ENCODE data around the gene AKAP9. TPM values are rescaled to one million over a fixed set of nuclear protein-coding genes. Genes with fewer than 3 reads are reported as not detected.
A peak's percentile ranks its signal among the peaks of the same experiment; 100 is the strongest.
"Not testable (repeated sequence)": the region's sequence is repeated elsewhere in the genome, so short reads cannot be mapped to it uniquely, and the experiment has no call there.

The AKAP9 gene
- total RNA-seq, result 10 to 100 TPM; 30.9 to 63.7 (median 40.5) TPM
- long read RNA-seq, partial matches to known transcripts, result 19 of 24 reads
- long read RNA-seq, other reads (novel, unspliced or antisense), result 4 of 24 reads

DNA sequence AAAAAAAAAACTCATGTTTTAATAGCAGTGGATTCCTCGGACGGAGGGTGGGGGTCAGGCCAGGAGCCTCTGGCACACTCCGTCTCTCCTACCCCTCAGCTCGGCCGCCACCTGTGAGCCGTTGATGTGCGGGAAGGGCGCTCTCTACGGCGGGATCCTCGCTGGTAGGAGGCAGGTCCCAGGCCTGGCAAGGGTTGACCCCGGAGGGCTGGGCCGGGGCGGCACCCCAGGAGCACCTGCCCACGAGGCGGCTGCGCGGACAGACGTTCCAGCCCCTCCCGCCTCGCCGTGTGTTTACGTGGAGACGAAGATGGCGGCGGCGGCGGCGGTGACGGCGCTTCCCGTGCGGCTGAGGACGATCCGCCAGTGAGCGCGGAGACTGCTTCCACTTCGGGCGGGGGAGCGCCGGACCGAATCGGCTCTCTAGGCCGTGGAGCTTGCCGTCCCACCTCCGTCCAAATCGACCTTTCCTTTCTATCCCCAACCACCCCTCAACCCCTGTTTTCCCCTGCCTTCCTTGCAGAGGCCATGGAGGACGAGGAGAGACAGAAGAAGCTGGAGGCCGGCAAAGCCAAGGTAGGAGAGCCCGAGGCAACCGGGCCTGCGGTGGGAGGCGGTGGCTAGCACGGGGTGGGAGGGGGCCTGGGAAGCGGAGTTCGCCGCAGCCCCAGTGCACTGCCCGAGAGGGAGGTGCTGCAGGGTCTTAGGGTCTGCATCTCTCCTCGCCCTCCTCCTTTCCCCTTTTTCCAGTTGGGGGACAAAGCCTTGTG lies at the start of gene AKAP9:
Gene AKAP9 (plus strand): TSS at position 291 of the 770 bp plus-strand sequence. CDS start 238 bp downstream, at position 529.
- H3K36me3 ChIP-seq, result no peaks in the 10 kb centered on the region
- TF ChIP-seq, protein P1, sequence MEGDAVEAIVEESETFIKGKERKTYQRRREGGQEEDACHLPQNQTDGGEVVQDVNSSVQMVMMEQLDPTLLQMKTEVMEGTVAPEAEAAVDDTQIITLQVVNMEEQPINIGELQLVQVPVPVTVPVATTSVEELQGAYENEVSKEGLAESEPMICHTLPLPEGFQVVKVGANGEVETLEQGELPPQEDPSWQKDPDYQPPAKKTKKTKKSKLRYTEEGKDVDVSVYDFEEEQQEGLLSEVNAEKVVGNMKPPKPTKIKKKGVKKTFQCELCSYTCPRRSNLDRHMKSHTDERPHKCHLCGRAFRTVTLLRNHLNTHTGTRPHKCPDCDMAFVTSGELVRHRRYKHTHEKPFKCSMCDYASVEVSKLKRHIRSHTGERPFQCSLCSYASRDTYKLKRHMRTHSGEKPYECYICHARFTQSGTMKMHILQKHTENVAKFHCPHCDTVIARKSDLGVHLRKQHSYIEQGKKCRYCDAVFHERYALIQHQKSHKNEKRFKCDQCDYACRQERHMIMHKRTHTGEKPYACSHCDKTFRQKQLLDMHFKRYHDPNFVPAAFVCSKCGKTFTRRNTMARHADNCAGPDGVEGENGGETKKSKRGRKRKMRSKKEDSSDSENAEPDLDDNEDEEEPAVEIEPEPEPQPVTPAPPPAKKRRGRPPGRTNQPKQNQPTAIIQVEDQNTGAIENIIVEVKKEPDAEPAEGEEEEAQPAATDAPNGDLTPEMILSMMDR (IDR thresholded peaks at IDR 0.05), result no peak
- peak; percentile 73 for TF ChIP-seq POLR2A (IDR thresholded peaks at IDR 0.05)
- 3% methylated on average over 36 of the region's 59 CpGs for WGBS (ENCODE audit: insufficient coverage, low coverage, low lambda C conversion rate, missing lambda C conversion rate)
- H3K4me1 ChIP-seq, result peaks cover 0 to 13% (median 0%) of the 10 kb centered on the region in 4 donors
- intact Hi-C loops (cut with DNase I), result no loop called here
- H3K9me3 ChIP-seq, result no peaks in the 10 kb centered on the region
- peak within 1 kb of the TSS; percentile 80 to 86 (median 83) for H3K27ac ChIP-seq
- peak; percentile 95 to 96 (median 95) for DNase-seq
- H3K4me3 ChIP-seq, result peak within 1 kb of the TSS; percentile 64 to 76 (median 76)
- H3K27me3 ChIP-seq, result no peaks in the 10 kb centered on the region
- peak; percentile 97 to 99 (median 98) for ATAC-seq

GRCh38 chr7:91892099-91892705 lies 48.5 kb upstream of the AKAP9 start:
- Histone ChIP-seq H3K4me1 (no peaks in the 10 kb centered on the region), H3K36me3 (no peaks in the 10 kb centered on the region), H3K27me3 (no peaks in the 10 kb centered on the region), H3K9me3 (no peaks in the 10 kb centered on the region), H3K4me3 (no peak overlapping the region), H3K27ac (no peak overlapping the region)
- DNase-seq (no peak), ATAC-seq (no peak)
- intact Hi-C loops (cut with DNase I), result no loop called here
- no peak for TF ChIP-seq POLR2A (IDR thresholded peaks at IDR 0.05)
- TF ChIP-seq, protein P1 (IDR thresholded peaks at IDR 0.05), result no peak
- 42% methylated on average over 3 of the region's 3 CpGs for WGBS (ENCODE audit: insufficient coverage, low coverage, low lambda C conversion rate, missing lambda C conversion rate)

GRCh38 chr7:91892821-91893340 lies 47.8 kb upstream of the AKAP9 start:
- 47% methylated on average over 2 of the region's 2 CpGs for WGBS (ENCODE audit: insufficient coverage, low coverage, low lambda C conversion rate, missing lambda C conversion rate)

DNA sequence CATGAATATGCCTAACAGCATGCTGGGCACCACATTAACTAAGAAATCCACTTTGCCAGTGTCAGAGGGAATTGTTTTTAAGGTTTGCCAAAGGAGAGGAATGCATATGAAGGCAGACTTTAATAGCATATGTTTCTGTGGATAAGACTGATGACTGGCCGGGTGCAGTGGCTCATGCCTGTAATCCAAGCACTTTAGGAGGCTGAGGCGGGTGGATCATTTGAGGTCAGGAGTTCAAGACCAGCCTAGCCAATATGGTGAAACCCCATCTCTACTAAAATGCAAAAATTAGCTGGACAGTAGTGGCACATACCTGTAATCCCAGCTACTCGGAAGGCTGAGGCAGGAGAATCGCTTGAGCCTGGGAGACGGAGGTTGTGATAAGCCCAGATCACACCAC lies 47.0 kb upstream of the AKAP9 start:
- 88% methylated on average over 2 of the region's 5 CpGs for WGBS (ENCODE audit: insufficient coverage, low coverage, low lambda C conversion rate, missing lambda C conversion rate)

More at GRCh38 chr7:91892821-91893340, 47.8 kb upstream of the AKAP9 start:
- no peak for TF ChIP-seq POLR2A (IDR thresholded peaks at IDR 0.05)
- TF ChIP-seq, protein P1 (IDR thresholded peaks at IDR 0.05), result no peak
- no peaks in the 10 kb centered on the region for H3K4me1 ChIP-seq
- H3K27me3 ChIP-seq, result no peaks in the 10 kb centered on the region
- H3K4me3 ChIP-seq, result no peak overlapping the region
- no peaks in the 10 kb centered on the region for H3K9me3 ChIP-seq
- no peaks in the 10 kb centered on the region for H3K36me3 ChIP-seq
- DNase-seq (no peak), ATAC-seq (no peak)
- intact Hi-C loops (cut with DNase I), result no loop called here
- no peak overlapping the region for H3K27ac ChIP-seq

More for the DNA sequence above, 47.0 kb upstream of the AKAP9 start:
- DNase-seq; H3K27me3 ChIP-seq; H3K9me3 ChIP-seq; H3K36me3 ChIP-seq; H3K4me3 ChIP-seq; H3K4me1 ChIP-seq; H3K27ac ChIP-seq; ATAC-seq; intact Hi-C loops (cut with DNase I): not testable (repeated sequence)
